GM21576 (cell line): Measurements from ENCODE around the gene ACSL6.

Source experiments
- ATAC-seq: cut with Tn5 transposase; IDR thresholded peaks from one replicate; pipeline ENCODE4 v1.9.1; 2021; ENCODE audit warnings: mild to moderate bottlenecking, moderate library complexity; ENCODE audit not compliant: unreplicated experiment

Gene ACSL6

GRCh38 chr5:132011622-132012343, at the start of gene ACSL6:
ACSL6 (minus strand) TSS chr5:132011658; CDS start chr5:132011553, 105 bp downstream.
- no peak for ATAC-seq

GRCh38 chr5:132060501-132061161, 49.2 kb upstream of the ACSL6 start, which contains the start of gene IL3:
IL3 (plus strand) TSS chr5:132060655; CDS start chr5:132060707, 52 bp downstream.
- ATAC-seq: no peak

- no peak for ATAC-seq
Measured at GRCh38 chr5:132059696-132060500, 48.4 kb upstream of the ACSL6 start.

GRCh38 chr5:132059043-132059695, 47.7 kb upstream of the ACSL6 start:
- no peak for ATAC-seq

- ATAC-seq: no peak
Measured at GRCh38 chr5:132058646-132059042, 47.2 kb upstream of the ACSL6 start.

- ATAC-seq: no peak
Measured at GRCh38 chr5:132057498-132058255, 46.2 kb upstream of the ACSL6 start.

GRCh38 chr5:132056610-132057497, 45.4 kb upstream of the ACSL6 start:
- ATAC-seq: no peak

- no peak for ATAC-seq
Measured at GRCh38 chr5:132055808-132056609, 44.6 kb upstream of the ACSL6 start.

- no peak for ATAC-seq
Measured at GRCh38 chr5:132055441-132055807, 44.0 kb upstream of the ACSL6 start.

GRCh38 chr5:132054697-132055440, 43.4 kb upstream of the ACSL6 start:
- no peak for ATAC-seq

GRCh38 chr5:132054031-132054696, 42.7 kb upstream of the ACSL6 start:
- no peak for ATAC-seq

GRCh38 chr5:132053483-132053882, 42.0 kb upstream of the ACSL6 start:
- no peak for ATAC-seq

- ATAC-seq: no peak
Measured at GRCh38 chr5:132052520-132052919, 41.1 kb upstream of the ACSL6 start.

- no peak for ATAC-seq
Measured at GRCh38 chr5:132050661-132051552, 39.4 kb upstream of the ACSL6 start.

GRCh38 chr5:132050136-132050535, 38.7 kb upstream of the ACSL6 start:
- no peak for ATAC-seq

GRCh38 chr5:132049559-132049958, 38.1 kb upstream of the ACSL6 start:
- no peak for ATAC-seq
